Suppressor macrophage treated with lipopolysaccharide for 4 hours (primary cell): Measurements from ENCODE around the gene NRF1.
"Not testable (repeated sequence)": the region's sequence is repeated elsewhere in the genome, so short reads cannot be mapped to it uniquely, and the experiment has no call there.

Experiments
- DNase-seq: peaks from one replicate; pipeline ENCODE4 v3.0.0-alpha.2; 2020

NRF1 gene

GRCh38 chr7:129784783-129785684 lies 173.5 kb downstream of the NRF1 start:
- DNase-seq: peak; percentile 61

DNA sequence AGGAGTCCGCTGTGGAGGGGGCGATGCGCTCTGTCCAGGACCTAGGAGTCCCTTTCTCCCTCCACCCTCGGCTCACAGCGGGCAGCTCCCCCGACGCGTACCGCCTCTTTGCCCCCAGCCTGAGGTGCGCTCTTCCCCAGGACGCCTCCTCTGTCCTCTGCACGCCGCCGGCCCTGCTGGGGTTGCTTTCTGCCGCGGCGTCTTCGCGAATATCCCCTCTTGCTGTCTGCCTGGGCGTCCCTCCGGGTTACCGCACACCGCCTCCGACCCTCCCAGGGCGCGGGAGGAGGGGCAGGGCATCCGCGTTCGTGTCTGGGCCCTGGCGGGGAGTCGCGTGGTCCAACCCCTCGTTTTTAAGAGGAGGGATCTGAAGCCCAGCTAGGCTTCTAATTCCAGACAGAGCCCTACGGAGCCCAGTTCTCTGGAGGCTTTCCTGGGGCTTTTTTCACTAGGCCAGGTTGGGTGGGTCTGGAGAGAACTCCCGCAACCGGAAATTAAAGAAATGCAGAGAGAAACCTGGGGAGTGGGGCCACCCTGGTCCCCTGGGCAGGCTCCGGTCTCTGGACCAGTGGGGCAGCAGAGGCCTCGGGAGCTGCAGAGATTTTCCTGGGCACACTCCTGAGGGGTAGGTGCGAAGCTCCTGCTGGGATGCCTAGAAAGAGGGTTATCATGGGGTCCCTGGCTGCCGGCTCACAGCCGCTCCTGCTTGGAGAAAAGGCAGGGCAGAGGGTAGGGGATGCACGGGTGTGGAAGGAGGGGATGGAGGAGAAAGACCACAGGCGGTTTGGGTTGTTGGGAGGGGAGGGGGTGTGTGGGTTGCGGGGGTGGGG lies 174.4 kb downstream of the NRF1 start:
- no peak for DNase-seq

GRCh38 chr7:129786825-129787563 lies 175.5 kb downstream of the NRF1 start:
- no peak for DNase-seq

DNA sequence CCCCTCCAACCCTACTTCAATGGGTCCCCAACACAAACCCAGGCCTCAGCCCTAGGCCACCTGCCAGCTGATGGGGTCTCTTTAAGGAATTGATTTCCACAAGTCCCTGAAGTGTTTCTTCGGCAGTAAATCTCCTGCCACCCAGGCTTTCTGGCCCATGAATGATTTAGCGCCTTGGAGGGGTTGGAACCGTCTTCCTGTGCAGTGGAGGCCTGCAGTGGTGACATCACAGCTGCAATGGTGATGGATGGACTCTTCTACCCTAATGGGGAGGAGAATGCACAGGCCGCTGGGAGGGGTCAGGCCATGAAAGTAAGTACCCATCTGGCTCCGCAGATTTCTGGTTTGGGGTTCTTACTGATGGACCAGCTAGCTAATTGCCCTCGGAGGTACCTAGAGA lies 177.5 kb downstream of the NRF1 start:
- no peak for DNase-seq

DNA sequence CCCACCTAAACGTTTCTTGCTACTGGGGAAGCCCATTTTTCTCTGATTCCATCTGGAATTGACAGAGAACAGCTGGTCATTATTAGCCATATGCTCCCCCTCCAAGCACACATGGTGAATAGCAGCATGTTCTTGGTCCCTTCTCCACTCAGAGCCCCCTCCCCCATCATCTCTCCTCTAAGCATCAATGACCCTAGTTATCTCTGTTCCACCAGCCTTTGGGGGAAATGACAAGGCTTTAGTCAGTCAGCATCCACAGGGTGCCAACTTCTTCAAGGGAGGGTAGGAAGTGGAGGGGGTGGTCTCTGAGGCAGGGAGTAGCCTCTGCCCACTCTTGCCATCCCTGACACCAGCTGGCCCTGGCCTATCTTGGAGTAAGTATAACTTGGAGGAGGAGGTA lies 178.1 kb downstream of the NRF1 start:
- DNase-seq: no peak

DNA sequence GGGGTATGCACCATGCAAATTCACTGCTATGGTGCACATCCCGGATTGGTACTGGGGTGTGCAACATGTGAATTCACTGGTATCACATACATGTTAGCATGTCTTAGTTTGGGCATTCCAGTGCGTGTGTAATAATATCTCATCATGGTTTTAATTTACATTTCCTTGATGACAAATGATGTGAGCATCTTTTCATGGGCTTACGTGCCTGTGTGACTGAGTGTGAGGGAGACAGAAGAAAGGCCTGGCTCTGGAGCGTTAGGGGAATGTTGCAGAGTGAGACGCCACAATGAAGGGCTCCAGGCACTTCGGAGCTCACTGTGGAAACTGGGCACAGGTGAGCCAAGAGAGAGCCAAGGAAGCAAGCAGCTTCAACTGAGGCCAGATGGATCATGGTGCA lies 178.6 kb downstream of the NRF1 start:
- DNase-seq: no peak

- DNase-seq: no peak
These were observed 181.2 kb downstream of the NRF1 start for GRCh38 chr7:129792721-129793120.

- DNase-seq: no peak
These were observed 182.2 kb downstream of the NRF1 start for GRCh38 chr7:129793506-129794310.

DNA sequence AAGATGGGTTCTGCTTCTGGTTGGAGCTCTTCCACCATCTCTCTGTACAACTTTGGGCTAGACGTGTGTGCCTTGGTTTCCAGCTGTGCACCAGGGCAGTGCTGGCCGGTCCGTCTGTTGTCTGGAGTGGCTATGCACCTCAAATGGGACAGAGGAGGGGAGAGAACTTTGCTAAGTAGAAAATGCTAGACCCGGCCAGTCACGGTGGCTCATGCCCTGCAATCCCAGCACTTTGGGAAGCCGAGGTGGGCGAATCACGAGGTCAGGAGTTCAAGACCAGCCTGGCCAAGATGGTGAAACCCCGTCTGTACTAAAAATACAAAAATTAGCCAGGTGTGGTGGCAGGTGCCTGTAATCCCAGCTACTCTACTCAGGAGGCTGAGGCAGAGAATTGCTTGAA lies 182.9 kb downstream of the NRF1 start:
- not testable (repeated sequence) for DNase-seq

DNA sequence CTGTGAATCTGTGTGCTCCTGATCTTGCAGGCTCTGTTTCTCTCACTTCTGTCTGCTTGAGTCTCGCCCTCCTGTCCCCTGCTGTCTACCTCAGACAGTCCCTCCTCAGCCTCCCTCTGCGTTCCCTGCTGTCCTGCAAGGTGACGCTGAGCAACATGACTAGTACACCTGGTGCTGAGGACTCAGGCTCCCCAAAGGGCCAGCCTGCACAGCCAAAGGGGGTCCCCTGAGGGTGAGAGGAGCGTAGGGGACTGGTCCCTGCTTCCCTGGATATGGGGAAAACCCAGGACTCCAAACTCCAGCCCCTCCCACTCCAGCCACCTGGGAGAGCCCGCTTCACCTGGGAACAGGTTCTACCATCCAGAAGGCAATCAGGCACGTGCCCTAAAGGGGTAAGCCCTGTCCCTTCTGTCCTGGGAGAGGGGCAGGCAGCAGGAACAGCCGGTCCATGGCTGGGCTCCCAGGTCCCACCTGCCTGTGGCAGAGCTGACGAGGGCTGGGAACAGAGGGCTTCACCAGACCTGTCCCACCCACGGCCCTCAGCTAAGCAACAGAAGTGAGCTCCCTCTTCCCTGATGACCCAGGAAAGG lies 184.8 kb downstream of the NRF1 start:
- no peak for DNase-seq

DNA sequence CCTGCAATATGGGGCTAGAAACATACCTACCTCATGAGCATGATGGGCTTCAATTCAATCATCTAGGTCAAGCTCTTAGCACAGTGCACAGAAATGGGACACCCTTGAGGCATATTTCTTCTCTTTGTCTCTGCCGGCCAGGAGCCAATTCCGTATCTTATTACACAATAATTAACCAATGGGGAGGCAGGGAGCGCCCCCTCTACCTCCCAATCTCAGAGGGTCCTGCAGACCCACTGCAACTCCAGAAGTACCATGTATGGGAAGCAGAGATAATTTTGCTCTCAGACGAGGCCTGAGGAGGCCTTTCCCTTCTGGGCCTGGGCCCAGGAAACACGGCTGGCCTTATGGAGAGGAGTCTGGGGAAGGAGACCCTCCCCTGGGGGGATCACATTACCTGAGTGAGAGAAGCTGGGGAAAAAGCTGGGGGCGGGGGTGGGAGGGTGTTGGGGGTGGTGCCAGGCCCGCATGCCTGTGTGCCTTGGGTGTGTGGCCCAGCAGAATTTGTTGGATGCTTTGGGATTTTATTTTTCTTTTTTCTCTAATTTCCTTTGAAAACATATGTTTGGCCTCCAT lies 185.8 kb downstream of the NRF1 start:
- DNase-seq: no peak

DNA sequence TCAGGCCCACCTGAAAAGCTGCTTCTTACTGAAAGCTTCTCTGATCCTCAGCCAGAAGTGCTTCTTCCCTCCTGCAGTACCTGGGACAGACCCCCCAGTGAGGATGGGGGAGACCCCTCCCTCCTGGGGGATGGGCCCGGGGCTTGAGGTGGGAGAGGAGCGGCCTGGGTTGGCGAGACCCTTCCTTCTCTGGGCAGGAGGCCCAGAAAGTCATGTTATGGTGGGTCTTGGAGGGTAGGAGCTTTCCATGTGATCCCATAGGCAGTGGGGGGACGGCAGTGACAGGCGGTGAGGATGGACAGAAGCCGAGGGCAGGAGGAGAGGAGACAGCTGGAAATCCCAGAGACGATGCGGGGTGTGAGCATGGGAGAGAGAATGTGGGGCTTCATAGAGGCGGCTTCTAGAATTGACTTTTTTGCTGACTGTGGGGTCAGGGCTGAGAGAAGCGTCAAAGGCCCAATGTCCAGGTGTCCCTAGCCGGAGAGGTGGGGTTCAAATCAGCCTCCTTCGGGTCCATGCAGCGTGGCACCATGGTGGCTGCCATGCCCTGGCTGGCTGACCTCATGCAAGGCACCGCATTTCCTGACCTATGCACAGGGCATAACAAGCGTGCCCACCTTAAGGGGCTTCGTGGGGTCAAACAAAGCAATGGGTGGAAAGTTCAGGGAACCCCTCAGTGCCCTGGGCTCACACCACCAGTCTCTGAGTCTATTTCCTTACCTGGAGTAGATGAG lies 187.3 kb downstream of the NRF1 start:
- no peak for DNase-seq

DNA sequence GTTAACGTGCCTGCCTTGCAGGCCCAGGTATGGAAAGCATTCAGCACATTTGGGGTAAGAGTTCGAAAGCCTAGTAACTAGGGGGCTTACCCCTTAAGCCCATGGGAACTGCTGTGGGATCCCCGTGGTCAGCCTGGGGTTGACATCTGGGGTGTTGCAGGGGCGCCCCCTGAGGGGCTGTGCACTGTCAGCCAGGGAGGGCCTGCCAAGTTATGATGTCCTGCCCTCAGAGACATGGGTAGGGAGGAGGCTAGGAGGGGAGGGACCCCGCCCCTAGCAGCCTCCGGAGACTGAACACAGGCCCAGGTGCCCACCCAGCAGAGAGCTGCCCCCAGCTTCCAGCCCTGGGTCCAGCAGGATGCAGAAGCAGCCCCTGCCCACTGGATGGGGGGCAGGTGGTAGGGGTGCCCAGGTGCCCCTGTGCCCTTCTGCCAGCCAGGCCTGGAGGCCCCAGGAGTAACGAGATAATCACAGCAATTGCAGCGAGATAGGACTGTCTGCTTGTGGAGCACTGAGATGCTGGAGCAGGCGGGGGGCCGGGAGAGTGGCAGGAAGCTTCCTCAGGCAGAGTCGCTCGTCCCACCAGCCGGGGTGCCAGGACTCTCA lies 187.9 kb downstream of the NRF1 start:
- DNase-seq: no peak

- DNase-seq: no peak
These were observed 189.4 kb downstream of the NRF1 start for GRCh38 chr7:129800901-129801300.

DNA sequence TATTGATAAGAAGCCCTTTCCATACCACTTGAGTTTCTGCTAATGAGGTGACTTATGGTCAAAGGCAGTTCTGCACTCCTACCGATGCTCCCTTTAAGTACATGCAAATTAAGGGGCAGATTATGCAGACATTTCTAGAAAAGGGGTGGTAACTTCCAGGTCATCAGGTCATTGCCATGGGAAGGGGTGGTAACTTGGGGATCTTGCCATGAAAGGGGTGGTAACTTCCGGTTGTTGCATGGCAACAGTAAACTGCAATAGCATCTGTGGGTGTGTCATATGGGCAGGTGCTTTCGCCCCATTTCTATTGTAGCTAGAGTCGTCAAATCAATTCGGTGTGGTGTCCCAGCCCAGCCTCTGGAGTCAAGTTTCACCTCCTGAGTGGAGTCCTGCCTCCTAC lies 190.4 kb downstream of the NRF1 start:
- DNase-seq: no peak

- no peak for DNase-seq
These were observed 192.1 kb downstream of the NRF1 start for GRCh38 chr7:129803546-129804081.

DNA sequence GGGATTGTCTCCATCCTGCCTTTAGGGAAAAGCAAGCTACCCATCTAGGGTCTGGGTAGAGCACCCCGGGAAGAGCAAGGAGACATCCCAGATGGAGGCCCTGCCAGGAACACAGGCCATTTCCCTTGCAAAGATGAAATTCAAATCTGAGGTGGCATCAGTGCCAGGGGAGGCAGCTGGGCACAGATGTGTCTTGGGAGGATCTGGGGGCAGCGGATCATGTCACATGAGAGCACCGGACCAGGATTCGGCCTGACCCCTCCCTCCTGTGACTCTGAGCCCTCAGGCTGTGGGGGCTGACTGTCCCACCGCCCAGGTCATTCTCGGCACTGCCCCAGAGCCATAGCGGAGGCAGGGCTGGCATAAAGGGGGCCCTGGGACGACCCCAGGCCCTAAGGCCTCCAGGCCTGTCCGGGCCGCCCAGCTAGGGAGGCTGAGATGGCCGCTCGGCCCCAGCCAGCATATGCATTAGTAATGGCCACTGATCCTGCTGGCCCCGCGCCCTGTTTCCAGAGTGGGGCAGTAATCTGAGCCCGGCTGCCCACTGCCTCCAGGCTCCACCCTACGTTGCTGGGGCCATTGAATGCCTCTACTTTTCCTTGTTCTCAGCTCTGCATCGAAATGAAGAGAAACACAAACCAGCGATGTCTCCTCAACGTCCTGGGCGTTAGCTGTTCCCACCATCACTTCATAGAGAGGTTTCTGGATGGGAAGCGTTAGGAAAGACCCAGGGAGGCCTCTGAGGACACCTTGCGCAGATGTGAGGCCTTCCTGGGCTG lies 192.8 kb downstream of the NRF1 start:
- no peak for DNase-seq

DNA sequence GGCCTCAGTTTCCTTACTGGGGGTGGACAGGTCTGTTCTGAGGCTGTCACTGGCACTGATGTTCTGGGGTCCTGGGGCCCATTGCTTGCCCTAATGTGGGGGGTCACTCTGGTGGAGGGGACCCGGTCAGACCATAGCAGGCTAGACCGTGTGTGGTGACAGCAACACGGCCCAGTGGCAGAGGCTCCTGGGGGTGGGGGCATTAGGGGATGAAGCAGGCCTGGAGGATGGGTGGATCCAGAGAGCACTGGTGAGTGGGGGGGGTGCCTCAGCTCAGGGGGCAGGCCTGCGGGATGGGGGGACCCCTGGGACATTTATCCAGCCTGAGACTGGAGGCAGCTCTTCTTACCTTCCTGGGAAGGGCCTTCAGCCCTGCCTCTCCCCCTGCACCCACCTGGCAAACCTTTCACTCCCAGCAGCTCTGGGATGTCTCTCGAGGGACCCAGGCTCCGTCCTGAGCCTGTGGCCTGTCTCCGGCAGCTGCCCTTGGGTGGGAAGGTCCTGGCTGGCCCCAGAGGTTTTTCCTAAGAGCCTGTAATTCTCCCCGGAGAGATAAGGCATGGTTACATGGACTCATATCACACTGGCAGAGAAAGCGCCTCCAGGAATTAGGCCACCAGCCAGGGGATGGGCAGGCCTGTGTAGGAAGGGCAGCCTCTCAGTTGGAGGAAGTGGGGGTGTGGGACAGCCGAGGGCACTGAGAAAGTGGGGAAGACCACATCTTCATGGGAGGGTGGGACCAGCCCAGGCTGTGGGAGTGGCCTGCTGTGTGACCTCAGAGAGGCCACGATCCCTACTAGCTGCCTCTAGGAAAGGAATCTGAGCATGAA lies 193.6 kb downstream of the NRF1 start:
- DNase-seq: no peak
